Liver (tissue), 9 donors: Measurements from ENCODE around the gene HERC5. TPM values are rescaled to one million over a fixed set of nuclear protein-coding genes. Genes with fewer than 3 reads are reported as not detected.

ENCODE experiments used
- DNase-seq: peaks from one replicate; pipeline ENCODE4 v3.0.0-alpha.2; 2017; ENCODE audit warnings: low spot score
- H3K27ac ChIP-seq, 2 donors: one replicate each; pipeline ENCODE4 v1.7.0; 2013; ENCODE audit warnings: inconsistent platforms in 2 of 2, low read length in 2 of 2, control low read depth in 1 of 2, low read depth in 1 of 2, mild to moderate bottlenecking in 1 of 2
- H3K27me3 ChIP-seq, 4 donors: one replicate each; pipeline versions ENCODE4 v1.6.1 to v1.7.0; 2013; ENCODE audit warnings: low read length in 3 of 4, inconsistent platforms in 1 of 4, mild to moderate bottlenecking in 1 of 4, moderate library complexity in 1 of 4; ENCODE audit not compliant: control insufficient read depth in 4 of 4, insufficient read depth in 4 of 4
- H3K36me3 ChIP-seq, 4 donors: one replicate each; pipeline versions ENCODE4 v1.6.1 to v1.7.0; 2013; ENCODE audit warnings: low read length in 3 of 4, mild to moderate bottlenecking in 3 of 4, low read depth in 1 of 4, moderate library complexity in 1 of 4; ENCODE audit not compliant: control insufficient read depth in 4 of 4, insufficient read depth in 3 of 4
- H3K4me1 ChIP-seq, 4 donors: one replicate each; pipeline versions ENCODE4 v1.6.1 to v1.7.0; 2013; ENCODE audit warnings: low read length in 3 of 4, mild to moderate bottlenecking in 3 of 4, moderate library complexity in 1 of 4; ENCODE audit not compliant: control insufficient read depth in 4 of 4, insufficient read depth in 4 of 4
- H3K4me3 ChIP-seq, 3 donors: one replicate each; pipeline versions ENCODE4 v1.6.1 to v1.7.0; 2013; ENCODE audit warnings: low read length in 3 of 3, control low read depth in 1 of 3, low read depth in 1 of 3, mild to moderate bottlenecking in 1 of 3
- H3K9ac ChIP-seq, 2 donors: one replicate each; pipeline ENCODE4 v1.7.0; 2013; ENCODE audit warnings: low read length in 2 of 2, mild to moderate bottlenecking in 2 of 2, moderate library complexity in 2 of 2, control low read depth in 1 of 2, low read depth in 1 of 2
- H3K9me3 ChIP-seq, 4 donors: one replicate each; pipeline versions ENCODE4 v1.6.1 to v1.7.0; 2013; ENCODE audit warnings: low read length in 3 of 4; ENCODE audit not compliant: control insufficient read depth in 4 of 4
- EGR1 ChIP-seq, 2 donors: IDR thresholded peaks; 2 replicates each; pipeline ENCODE4 v1.6.1; 2016 to 2018; ENCODE audit warnings: antibody characterized with exemption in 2 of 2, low read depth in 2 of 2
- FOXA2 ChIP-seq: IDR thresholded peaks from 2 replicates; pipeline ENCODE4 v1.6.1; 2016; ENCODE audit warnings: antibody characterized with exemption
- GABPA ChIP-seq, 2 donors: IDR thresholded peaks in 1 of 2; conservative IDR thresholded peaks in 1 of 2; 2 replicates each; pipeline ENCODE4 v1.6.1; 2016; ENCODE audit warnings: antibody characterized with exemption in 2 of 2, mild to moderate bottlenecking in 1 of 2, moderate library complexity in 1 of 2
- HNF4A ChIP-seq, 2 donors: conservative IDR thresholded peaks; 2 replicates each; pipeline ENCODE4 v1.6.1; 2016; ENCODE audit warnings: antibody characterized with exemption in 2 of 2, mild to moderate bottlenecking in 2 of 2
- HNF4G ChIP-seq: IDR thresholded peaks from 2 replicates; pipeline ENCODE4 v1.6.1; 2016; ENCODE audit warnings: antibody characterized with exemption
- JUND ChIP-seq, 2 donors: IDR thresholded peaks; 2 replicates each; pipeline ENCODE4 v1.6.1; 2016; ENCODE audit warnings: antibody characterized with exemption in 2 of 2
- NR2F2 ChIP-seq: IDR thresholded peaks from 2 replicates; pipeline ENCODE4 v1.6.1; 2016; ENCODE audit warnings: antibody characterized with exemption
- RXRA ChIP-seq, 2 donors: IDR thresholded peaks; 2 replicates each; pipeline ENCODE4 v1.6.1; 2017 to 2018; ENCODE audit warnings: antibody characterized with exemption in 2 of 2, mild to moderate bottlenecking in 1 of 2
- SP1 ChIP-seq: IDR thresholded peaks from 2 replicates; pipeline ENCODE4 v1.6.1; 2018; ENCODE audit warnings: antibody characterized with exemption, mild to moderate bottlenecking
- TAF1 ChIP-seq: conservative IDR thresholded peaks from 2 replicates; pipeline ENCODE4 v1.6.1; 2016; ENCODE audit warnings: antibody characterized with exemption, mild to moderate bottlenecking
- WGBS: extraction: QIAGEN DNeasy Blood & Tissue Kit; methylation state at CpG from one replicate; pipeline ENCODE4 v1.1.7; 2013; 5-methylcytosine and 5-hydroxymethylcytosine counted together
- polyA plus RNA-seq, 2 donors: library from polyadenylated mRNA; stranded (reverse) in 1 of 2; unstranded in 1 of 2; fragments of 200-250 nt in 1 of 2; fragments of >200 nt in 1 of 2; fragmentation: Nextera tagmentation in 1 of 2; extraction: Ambion mirVana in 1 of 2; gene quantifications; one replicate each; pipeline versions ENCODE4 v1.2.1 to v1.2.3, GENCODE V29; 2013 to 2015
- total RNA-seq, 2 donors: library from RNA; depleted of rRNA; stranded (reverse); fragments of >200 nt; gene quantifications; one replicate each; pipeline ENCODE4 v1.2.3, GENCODE V29; 2014
- TF ChIP-seq, protein P1 (sequence below): fragments of 150-350 bp; IDR thresholded peaks from 2 replicates; pipeline ENCODE4 v1.5.1; 2017; ENCODE audit warnings: improper control_type of control experiment, low read depth, low read length; ENCODE audit not compliant: missing input control
- TF ChIP-seq, protein P2 (sequence below): IDR thresholded peaks from 2 replicates; pipeline ENCODE4 v1.6.1; 2016; ENCODE audit warnings: antibody characterized with exemption
- TF ChIP-seq, protein P3 (sequence below): IDR thresholded peaks from 2 replicates; pipeline ENCODE4 v1.6.1; 2016; ENCODE audit warnings: antibody characterized with exemption
- TF ChIP-seq, protein P4 (sequence below): IDR thresholded peaks from 2 replicates; pipeline ENCODE4 v1.6.1; 2016; ENCODE audit warnings: antibody characterized with exemption
- donor health status: healthy.
- donor health status: healthy.
- donor health status: healthy.
- donor health status: healthy.
- donor health status: healthy.

HERC5 gene
- total and polyA plus RNA-seq, 4 donors = 1.5 to 5.0 (median 2.9) TPM

DNA sequence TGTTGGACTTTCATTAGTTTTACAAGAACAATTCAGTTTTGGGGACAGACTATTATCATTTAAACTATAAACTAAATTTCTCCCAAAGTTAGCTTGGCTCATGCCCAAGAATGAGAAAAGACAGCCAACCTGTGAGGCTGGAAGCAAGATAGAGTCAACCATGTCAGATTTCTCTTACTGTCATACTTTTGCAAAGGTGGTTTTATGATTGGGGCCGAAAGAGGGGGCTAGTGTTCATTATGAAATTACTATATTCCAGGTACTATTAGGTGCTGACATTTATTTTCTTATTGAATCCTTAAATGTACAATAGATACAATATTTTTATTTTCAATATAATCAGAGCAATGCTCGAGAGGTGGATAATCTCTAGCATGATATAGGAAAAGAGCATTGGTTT, 47.7 kb upstream of the HERC5 start:
- Histone ChIP-seq H3K4me1 (no peaks in the 10 kb centered on the region), H3K4me3 (no peak overlapping the region), H3K27me3 (no peaks in the 10 kb centered on the region), H3K9ac (no peak overlapping the region), H3K27ac (no peak overlapping the region), H3K36me3 (peaks cover 0 to 10% (median 2%) of the 10 kb centered on the region in 4 donors), H3K9me3 (no peaks in the 10 kb centered on the region)
- TF ChIP-seq EGR1 (IDR thresholded peaks at IDR 0.05; ENCODE audit: low read depth in 2 of 2) (no peak), SP1 (no peak), HNF4G (no peak), JUND (IDR thresholded peaks at IDR 0.05) (no peak), TAF1 (no peak), GABPA (IDR thresholded peaks at IDR 0.05 in 1 of 2, conservative IDR thresholded peaks at IDR 0.05 in 1 of 2) (no peak), RXRA (IDR thresholded peaks at IDR 0.05) (no peak), HNF4A (conservative IDR thresholded peaks at IDR 0.05) (no peak)
- TF ChIP-seq, protein P1, sequence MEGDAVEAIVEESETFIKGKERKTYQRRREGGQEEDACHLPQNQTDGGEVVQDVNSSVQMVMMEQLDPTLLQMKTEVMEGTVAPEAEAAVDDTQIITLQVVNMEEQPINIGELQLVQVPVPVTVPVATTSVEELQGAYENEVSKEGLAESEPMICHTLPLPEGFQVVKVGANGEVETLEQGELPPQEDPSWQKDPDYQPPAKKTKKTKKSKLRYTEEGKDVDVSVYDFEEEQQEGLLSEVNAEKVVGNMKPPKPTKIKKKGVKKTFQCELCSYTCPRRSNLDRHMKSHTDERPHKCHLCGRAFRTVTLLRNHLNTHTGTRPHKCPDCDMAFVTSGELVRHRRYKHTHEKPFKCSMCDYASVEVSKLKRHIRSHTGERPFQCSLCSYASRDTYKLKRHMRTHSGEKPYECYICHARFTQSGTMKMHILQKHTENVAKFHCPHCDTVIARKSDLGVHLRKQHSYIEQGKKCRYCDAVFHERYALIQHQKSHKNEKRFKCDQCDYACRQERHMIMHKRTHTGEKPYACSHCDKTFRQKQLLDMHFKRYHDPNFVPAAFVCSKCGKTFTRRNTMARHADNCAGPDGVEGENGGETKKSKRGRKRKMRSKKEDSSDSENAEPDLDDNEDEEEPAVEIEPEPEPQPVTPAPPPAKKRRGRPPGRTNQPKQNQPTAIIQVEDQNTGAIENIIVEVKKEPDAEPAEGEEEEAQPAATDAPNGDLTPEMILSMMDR = no peak
- TF ChIP-seq, protein P2, sequence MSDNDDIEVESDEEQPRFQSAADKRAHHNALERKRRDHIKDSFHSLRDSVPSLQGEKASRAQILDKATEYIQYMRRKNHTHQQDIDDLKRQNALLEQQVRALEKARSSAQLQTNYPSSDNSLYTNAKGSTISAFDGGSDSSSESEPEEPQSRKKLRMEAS = no peak
- TF ChIP-seq, protein P3, sequence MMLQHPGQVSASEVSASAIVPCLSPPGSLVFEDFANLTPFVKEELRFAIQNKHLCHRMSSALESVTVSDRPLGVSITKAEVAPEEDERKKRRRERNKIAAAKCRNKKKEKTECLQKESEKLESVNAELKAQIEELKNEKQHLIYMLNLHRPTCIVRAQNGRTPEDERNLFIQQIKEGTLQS = no peak
- DNase-seq = no peak
- WGBS = 96% methylated on average over 2 of the region's 2 CpGs

DNA sequence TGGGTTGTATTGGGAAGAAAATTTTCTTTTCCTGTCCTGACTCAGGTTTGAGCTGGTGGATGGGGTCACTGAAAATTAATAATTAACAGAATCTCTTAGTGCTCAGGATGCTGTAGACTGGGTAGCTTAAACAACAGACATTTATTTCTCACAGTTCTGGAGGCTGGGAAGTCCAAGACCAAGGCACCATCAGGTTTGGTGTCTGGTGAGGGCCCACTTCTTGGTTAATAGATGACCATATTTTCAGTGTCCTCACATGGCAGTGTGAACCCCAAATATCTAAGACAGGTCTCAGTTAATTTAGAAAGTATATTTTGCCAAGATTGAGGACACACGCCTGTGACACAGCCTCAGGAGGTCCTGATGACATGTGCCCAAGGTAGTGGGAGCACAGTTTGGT, 47.1 kb upstream of the HERC5 start:
- Histone ChIP-seq H3K4me1 (no peaks in the 10 kb centered on the region), H3K9ac (no peak overlapping the region), H3K9me3 (no peaks in the 10 kb centered on the region), H3K27me3 (no peaks in the 10 kb centered on the region), H3K36me3 (peaks cover 0 to 10% (median 2%) of the 10 kb centered on the region in 4 donors), H3K4me3 (no peak overlapping the region), H3K27ac (no peak overlapping the region)
- WGBS = 97% methylated on average over 1 of the region's 1 CpG
- no peak for TF ChIP-seq FOXA2
- TF ChIP-seq, protein P2 = no peak
- no peak for TF ChIP-seq JUND (IDR thresholded peaks at IDR 0.05)
- DNase-seq = no peak

DNA sequence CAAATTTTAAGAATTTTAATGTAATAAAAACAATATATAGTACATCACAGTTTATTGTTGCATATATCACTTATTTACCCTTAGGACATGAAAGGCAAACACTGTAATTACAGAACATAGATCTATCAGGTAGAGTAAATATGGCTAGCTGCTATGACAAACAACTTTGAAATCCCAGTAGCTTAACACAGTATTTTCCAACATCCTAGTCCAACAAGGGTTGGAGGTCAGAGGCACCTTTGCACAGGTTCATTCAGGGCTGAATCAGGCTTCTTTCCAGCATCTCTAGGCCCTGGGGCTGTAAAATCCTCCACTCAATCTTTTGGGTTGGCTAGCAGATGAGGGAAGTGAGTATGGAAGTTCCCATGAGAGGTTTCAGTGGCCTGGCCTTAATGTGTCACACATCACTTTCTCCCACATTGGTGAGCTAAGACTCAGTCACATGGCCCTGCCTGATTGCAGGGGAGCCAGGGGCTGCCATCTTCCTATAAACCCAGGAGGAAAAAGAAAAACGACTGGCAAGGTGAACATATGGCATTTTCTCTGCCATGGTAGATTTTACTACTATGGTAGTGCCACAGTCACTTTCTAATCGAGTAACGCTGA, 45.3 kb upstream of the HERC5 start:
- WGBS = 94% methylated on average over 3 of the region's 3 CpGs
- no peaks in the 10 kb centered on the region for H3K4me1 ChIP-seq
- no peak overlapping the region for H3K9ac ChIP-seq
- DNase-seq = no peak
- H3K36me3 ChIP-seq = peaks cover 0 to 6% (median 3%) of the 10 kb centered on the region in 4 donors
- TF ChIP-seq JUND (IDR thresholded peaks at IDR 0.05) = no peak
- no peak for TF ChIP-seq NR2F2
- no peak for TF ChIP-seq RXRA (IDR thresholded peaks at IDR 0.05)
- TF ChIP-seq HNF4A (conservative IDR thresholded peaks at IDR 0.05) = peak in 1 of 2 donors; percentile 11
- TF ChIP-seq GABPA (IDR thresholded peaks at IDR 0.05 in 1 of 2, conservative IDR thresholded peaks at IDR 0.05 in 1 of 2) = no peak
- no peak for TF ChIP-seq TAF1
- TF ChIP-seq, protein P4, sequence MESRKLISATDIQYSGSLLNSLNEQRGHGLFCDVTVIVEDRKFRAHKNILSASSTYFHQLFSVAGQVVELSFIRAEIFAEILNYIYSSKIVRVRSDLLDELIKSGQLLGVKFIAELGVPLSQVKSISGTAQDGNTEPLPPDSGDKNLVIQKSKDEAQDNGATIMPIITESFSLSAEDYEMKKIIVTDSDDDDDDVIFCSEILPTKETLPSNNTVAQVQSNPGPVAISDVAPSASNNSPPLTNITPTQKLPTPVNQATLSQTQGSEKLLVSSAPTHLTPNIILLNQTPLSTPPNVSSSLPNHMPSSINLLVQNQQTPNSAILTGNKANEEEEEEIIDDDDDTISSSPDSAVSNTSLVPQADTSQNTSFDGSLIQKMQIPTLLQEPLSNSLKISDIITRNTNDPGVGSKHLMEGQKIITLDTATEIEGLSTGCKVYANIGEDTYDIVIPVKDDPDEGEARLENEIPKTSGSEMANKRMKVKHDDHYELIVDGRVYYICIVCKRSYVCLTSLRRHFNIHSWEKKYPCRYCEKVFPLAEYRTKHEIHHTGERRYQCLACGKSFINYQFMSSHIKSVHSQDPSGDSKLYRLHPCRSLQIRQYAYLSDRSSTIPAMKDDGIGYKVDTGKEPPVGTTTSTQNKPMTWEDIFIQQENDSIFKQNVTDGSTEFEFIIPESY = no peak
- no peaks in the 10 kb centered on the region for H3K27me3 ChIP-seq
- H3K27ac ChIP-seq = no peak overlapping the region
- H3K9me3 ChIP-seq = no peaks in the 10 kb centered on the region
- no peak overlapping the region for H3K4me3 ChIP-seq
